ENCODE results near the gene TMEM233. TPM values are rescaled to one million over a fixed set of nuclear protein-coding genes. Genes with fewer than 3 reads are reported as not detected.

The TMEM233 gene
- total RNA-seq, 1 experiment from 2014 or later, result 0.28 TPM

GRCh38 chr12:119603767-119604166 is 10.2 kb downstream of the TMEM233 start:
- H3K27me3 Mint-ChIP-seq (ENCODE audit: low read depth), result peaks cover 33% of the 10 kb centered on the region
- no peak overlapping the region for H3K4me3 Mint-ChIP-seq

More at GRCh38 chr12:119603767-119604166, 10.2 kb downstream of the TMEM233 start:
- no peak for ATAC-seq
- H3K9me3 Mint-ChIP-seq, result peaks cover 8% of the 10 kb centered on the region
- no peaks in the 10 kb centered on the region for H3K4me1 Mint-ChIP-seq
- ChIA-PET CTCF (interaction anchor here (0.6 to 1.2 kb wide), 3 partner anchors 10 to 64 kb away, joined by 3 to 4 read pairs (median 3); partner anchors contain the start of gene PRKAB1), POLR2A (no interaction called here)
- no peak for DNase-seq (ENCODE audit: low spot score)
- no peak overlapping the region for H3K27ac Mint-ChIP-seq
- H3K36me3 Mint-ChIP-seq, result peaks cover 3% of the 10 kb centered on the region
- TF ChIP-seq SMAD4 (CRISPR knock-in tag; IDR thresholded peaks at IDR 0.05) (no peak), PREB (CRISPR knock-in tag; IDR thresholded peaks at IDR 0.05; ENCODE audit: borderline replicate concordance) (no peak), ESRRA (CRISPR knock-in tag; IDR thresholded peaks at IDR 0.05; ENCODE audit: borderline replicate concordance) (no peak), ATF2 (CRISPR knock-in tag; IDR thresholded peaks at IDR 0.05; ENCODE audit: borderline replicate concordance, low read depth) (no peak), NFYB (CRISPR knock-in tag; conservative IDR thresholded peaks at IDR 0.05; ENCODE audit: low read depth) (no peak), IRF1 (CRISPR knock-in tag; IDR thresholded peaks at IDR 0.05) (no peak), ZNF121 (CRISPR knock-in tag; IDR thresholded peaks at IDR 0.05) (no peak), STAT6 (CRISPR knock-in tag; conservative IDR thresholded peaks at IDR 0.05; ENCODE audit: low read depth) (no peak), SP1 (CRISPR knock-in tag; conservative IDR thresholded peaks at IDR 0.05) (no peak), E2F4 (CRISPR knock-in tag; IDR thresholded peaks at IDR 0.05; ENCODE audit: borderline replicate concordance, low read depth) (no peak), MYBL2 (CRISPR knock-in tag; IDR thresholded peaks at IDR 0.05) (no peak), ZNF532 (CRISPR knock-in tag; IDR thresholded peaks at IDR 0.05; ENCODE audit: borderline replicate concordance) (no peak), PRRX2 (CRISPR knock-in tag; IDR thresholded peaks at IDR 0.05) (no peak)
